NCI-H82 (cell line): ENCODE measurements around the gene TINAGL1.
A peak's percentile ranks its signal among the peaks of the same experiment; 100 is the strongest.

Experiments used
- DNase-seq: peaks from one replicate; lab custom pipeline; 2025; lab: John Stamatoyannopoulos, UW

The TINAGL1 gene

GRCh38 chr1:31607360-31607759, 31.0 kb downstream of the TINAGL1 start:
- DNase-seq, result no peak

- no peak for DNase-seq
Measured at GRCh38 chr1:31609514-31610118, 33.3 kb downstream of the TINAGL1 start.

- DNase-seq, result peak; percentile 89
Measured at GRCh38 chr1:31614414-31615005, 38.2 kb downstream of the TINAGL1 start.

GRCh38 chr1:31615414-31615813, 39.1 kb downstream of the TINAGL1 start:
- no peak for DNase-seq

GRCh38 chr1:31615939-31616338, 39.6 kb downstream of the TINAGL1 start:
- no peak for DNase-seq

GRCh38 chr1:31617218-31617915, 41.1 kb downstream of the TINAGL1 start, which contains the start of gene HCRTR1:
Gene HCRTR1, plus strand, starts transcription at chr1:31617689. Its CDS starts 1,504 bp downstream, at chr1:31619193.
- DNase-seq, result no peak

GRCh38 chr1:31617916-31618746, 41.8 kb downstream of the TINAGL1 start:
- DNase-seq, result peak; percentile 83

- peak; percentile 32 for DNase-seq
Measured at GRCh38 chr1:31618916-31619846, 42.9 kb downstream of the TINAGL1 start.

- no peak for DNase-seq
Measured at GRCh38 chr1:31620631-31621497, 44.5 kb downstream of the TINAGL1 start.

- DNase-seq, result no peak
Measured at GRCh38 chr1:31621498-31621820, 45.1 kb downstream of the TINAGL1 start.

- DNase-seq, result no peak
Measured at GRCh38 chr1:31621847-31622730, 45.8 kb downstream of the TINAGL1 start.

GRCh38 chr1:31623365-31623764, 47.0 kb downstream of the TINAGL1 start:
- no peak for DNase-seq

GRCh38 chr1:31624309-31624708, 48.0 kb downstream of the TINAGL1 start:
- DNase-seq, result no peak

GRCh38 chr1:31624731-31625514, 48.6 kb downstream of the TINAGL1 start:
- no peak for DNase-seq

GRCh38 chr1:31625561-31626222, 49.4 kb downstream of the TINAGL1 start:
- no peak for DNase-seq

- peak; percentile 61 for DNase-seq
Measured at GRCh38 chr1:31626223-31627207, 50.2 kb downstream of the TINAGL1 start.
